ENCODE measurements around the gene AFMID. TPM values are rescaled to one million over a fixed set of nuclear protein-coding genes. Genes with fewer than 3 reads are reported as not detected.

The AFMID gene
- total and polyA plus RNA-seq, 2 of the 8 experiments (the other 6 are each of a cell fraction or from before 2014, with no cell fraction given): 49.0 to 53.0 TPM

- Histone ChIP-seq H3K79me1 (ENCODE audit: low read depth, low read length) (peaks cover 12% of the 10 kb centered on the region), H3K14ac (ENCODE audit: insufficient read length) (no peak overlapping the region), H3K4me2 (ENCODE audit: insufficient read depth in 1 of 2, low read depth in 2 of 2, low read length in 2 of 2) (peak overlapping the region in 1 of 2 experiments; percentile 80; a peak in 1 of 4 replicates), H3K4me3 (ENCODE audit: extremely low read depth in 1 of 4, insufficient read depth in 2 of 4, low read depth in 3 of 4, low read length in 4 of 4) (no peak overlapping the region), H2BK5ac (ENCODE audit: low read depth, low read length) (no peak overlapping the region), H3K36me3 (ENCODE audit: control insufficient read depth in 2 of 4, insufficient read depth in 4 of 4, low read length in 3 of 4) (peaks cover 22 to 62% (median 42%) of the 10 kb centered on the region in 4 experiments), H3K9me3 (ENCODE audit: insufficient read depth in 2 of 2, low read depth in 1 of 2, low read length in 1 of 2) (no peaks in the 10 kb centered on the region), H3K9ac (replicated peaks in 1 of 4; ENCODE audit: extremely low read depth in 1 of 4, low read depth in 3 of 4, low read length in 3 of 4) (0 out of 7 replicates have a peak overlapping the region, but pooled peaks of 1 of the 4 experiments have one; percentile 9), H4K91ac (replicated peaks; ENCODE audit: insufficient read length, low read length) (no peak overlapping the region), H3K4ac (replicated peaks; ENCODE audit: insufficient read length, low read depth, low read length) (no peak overlapping the region), H3K23ac (ENCODE audit: insufficient read length) (no peak overlapping the region), H4K5ac (ENCODE audit: insufficient read length, low read depth, low read length) (no peak overlapping the region), H3K23me2 (ENCODE audit: low read depth, low read length) (peaks cover 4% of the 10 kb centered on the region), H2BK15ac (ENCODE audit: low read length) (no peak overlapping the region), H2AFZ (ENCODE audit: low read length) (no peak overlapping the region), H2BK12ac (ENCODE audit: low read depth, low read length) (no peak overlapping the region), H3K27ac (ENCODE audit: low read depth, low read length) (no peak overlapping the region), H3K18ac (ENCODE audit: extremely low read depth, low read length) (no peak overlapping the region), H2AK5ac (ENCODE audit: low read depth, low read length) (no peak overlapping the region), H4K8ac (ENCODE audit: extremely low read depth, insufficient read depth, low read length) (no peak overlapping the region), H3K79me2 (ENCODE audit: control insufficient read depth in 1 of 2, insufficient read depth in 2 of 2, low read length in 2 of 2) (peaks cover 0 to 40% of the 10 kb centered on the region in 2 experiments; a peak in 3 of 4 replicates), H2BK20ac (ENCODE audit: low read length) (no peak overlapping the region), H3K4me1 (replicated peaks in 1 of 4; ENCODE audit: control insufficient read depth in 3 of 4, insufficient read depth in 4 of 4, low read length in 3 of 4) (peaks cover 0 to 13% (median 5%) of the 10 kb centered on the region in 4 experiments; a peak in 6 of 7 replicates), H2BK120ac (replicated peaks; ENCODE audit: low read depth, low read length) (no peak overlapping the region), H4K20me1 (replicated peaks in 1 of 2; ENCODE audit: control insufficient read depth in 1 of 2, insufficient read depth in 2 of 2, low read length in 2 of 2) (peaks cover 10% of the 10 kb centered on the region in 2 experiments), H3K56ac (replicated peaks; ENCODE audit: insufficient read length, low read depth, low read length) (no peak overlapping the region), H3K27me3 (replicated peaks in 1 of 4; ENCODE audit: control insufficient read depth in 3 of 4, extremely low read depth in 1 of 4, insufficient read depth in 3 of 4, low read length in 3 of 4) (no peaks in the 10 kb centered on the region; a peak in 1 of 7 replicates)
- 91% methylated on average over 12 of the region's 12 CpGs; no CpG with 5 or more reads in 1 of the 2 experiments for whole genome bisulfite sequencing, 2 experiments (ENCODE audit: extremely low coverage in 1 of 2, insufficient coverage in 1 of 2, insufficient read length in 1 of 2, insufficient replicate concordance in 2 of 2, low coverage in 1 of 2, low lambda C conversion rate in 2 of 2, missing lambda C conversion rate in 1 of 2)
- FAIRE-seq (no peak), DNase-seq (ENCODE audit: low read depth in 1 of 2, low spot score in 2 of 2) (no peak)
- POLR2A ChIA-PET (ENCODE audit: partially characterized antibody): interaction anchor here (0.7 to 7.3 kb wide), 10 partner anchors 7 to 55 kb away, joined by 3 to 67 read pairs (median 5); no protein-coding TSS in a partner anchor
- CTCF ChIA-PET (ENCODE audit: partially characterized antibody): interaction anchor here (0.6 to 6.9 kb wide), 6 partner anchors 8 to 96 kb away, joined by 3 to 76 read pairs (median 5); no protein-coding TSS in a partner anchor
- TF ChIP-seq RXRA (IDR thresholded peaks at IDR 0.05; ENCODE audit: insufficient read depth, low read depth, low read length) (no peak), CTBP2 (IDR thresholded peaks at IDR 0.05; ENCODE audit: borderline replicate concordance, insufficient read depth, insufficient read length, low read length) (no peak), RFX5 (IDR thresholded peaks at IDR 0.05; ENCODE audit: borderline replicate concordance, low read depth, low read length) (no peak), POU5F1 (IDR thresholded peaks at IDR 0.05; ENCODE audit: low read depth, low read length) (no peak), SUZ12 (IDR thresholded peaks at IDR 0.05; ENCODE audit: low read length) (no peak), GTF2F1 (IDR thresholded peaks at IDR 0.05; ENCODE audit: borderline replicate concordance, low read depth, low read length) (no peak), RBBP5 (IDR thresholded peaks at IDR 0.05; ENCODE audit: borderline replicate concordance, low read depth, low read length) (no peak)
- TF ChIP-seq, protein P1, sequence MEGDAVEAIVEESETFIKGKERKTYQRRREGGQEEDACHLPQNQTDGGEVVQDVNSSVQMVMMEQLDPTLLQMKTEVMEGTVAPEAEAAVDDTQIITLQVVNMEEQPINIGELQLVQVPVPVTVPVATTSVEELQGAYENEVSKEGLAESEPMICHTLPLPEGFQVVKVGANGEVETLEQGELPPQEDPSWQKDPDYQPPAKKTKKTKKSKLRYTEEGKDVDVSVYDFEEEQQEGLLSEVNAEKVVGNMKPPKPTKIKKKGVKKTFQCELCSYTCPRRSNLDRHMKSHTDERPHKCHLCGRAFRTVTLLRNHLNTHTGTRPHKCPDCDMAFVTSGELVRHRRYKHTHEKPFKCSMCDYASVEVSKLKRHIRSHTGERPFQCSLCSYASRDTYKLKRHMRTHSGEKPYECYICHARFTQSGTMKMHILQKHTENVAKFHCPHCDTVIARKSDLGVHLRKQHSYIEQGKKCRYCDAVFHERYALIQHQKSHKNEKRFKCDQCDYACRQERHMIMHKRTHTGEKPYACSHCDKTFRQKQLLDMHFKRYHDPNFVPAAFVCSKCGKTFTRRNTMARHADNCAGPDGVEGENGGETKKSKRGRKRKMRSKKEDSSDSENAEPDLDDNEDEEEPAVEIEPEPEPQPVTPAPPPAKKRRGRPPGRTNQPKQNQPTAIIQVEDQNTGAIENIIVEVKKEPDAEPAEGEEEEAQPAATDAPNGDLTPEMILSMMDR (IDR thresholded peaks at IDR 0.05; ENCODE audit: control extremely low read depth in 1 of 3, insufficient read depth in 1 of 3, low read depth in 1 of 3, low read length in 3 of 3): no peak
Observed at GRCh38 chr17:78183916-78184315, 3.2 kb upstream of the AFMID start.

Measured in H1 (cell line).